Measurements from ENCODE around the gene SLC44A3. TPM values are rescaled to one million over a fixed set of nuclear protein-coding genes. Genes with fewer than 3 reads are reported as not detected.

The SLC44A3 gene
- polyA plus RNA-seq, 3 donors, result not detected

GRCh38 chr1:94873520-94874351 lies 53.6 kb downstream of the SLC44A3 start:
- Mint-ChIP-seq H3K27me3 (ENCODE audit: low read depth in 3 of 3) (peaks cover 6 to 8% (median 7%) of the 10 kb centered on the region in 3 donors), H3K9me3 (peaks cover 0 to 4% (median 2%) of the 10 kb centered on the region in 7 donors), H3K4me3 (no peak overlapping the region), H3K36me3 (no peaks in the 10 kb centered on the region), H3K4me1 (peaks cover 4% of the 10 kb centered on the region), H3K27ac (no peak overlapping the region)
- H4K20me1 ChIP-seq (ENCODE audit: insufficient read depth, low read length), result no peaks in the 10 kb centered on the region
- no peak for TF ChIP-seq CTCF (IDR thresholded peaks at IDR 0.05)
- no peaks in the 10 kb centered on the region for H3K27me3 ChIP-seq (ENCODE audit: control insufficient read depth in 2 of 2, insufficient read depth in 2 of 2, low read length in 2 of 2)
- no peaks in the 10 kb centered on the region for H3K4me1 ChIP-seq (ENCODE audit: control insufficient read depth in 1 of 2, insufficient read depth in 2 of 2, low read length in 2 of 2)
- no peaks in the 10 kb centered on the region for H3K79me2 ChIP-seq (ENCODE audit: insufficient read depth, low read length)
- DNase-seq, result no peak
- H3K9ac ChIP-seq (ENCODE audit: insufficient read depth, low read length, poor library complexity, severe bottlenecking), result no peak overlapping the region
- 100% methylated on average over 1 of the region's 7 CpGs for WGBS (ENCODE audit: insufficient coverage)
- H3K36me3 ChIP-seq (replicated peaks in 1 of 2; ENCODE audit: control insufficient read depth in 1 of 2, insufficient read depth in 2 of 2, low read length in 2 of 2), result no peaks in the 10 kb centered on the region
- H3K27ac ChIP-seq (ENCODE audit: low read depth in 1 of 2, low read length in 2 of 2), result no peak overlapping the region
- no peak overlapping the region for H3K4me3 ChIP-seq (replicated peaks in 1 of 3; ENCODE audit: low read depth in 2 of 3, low read length in 3 of 3)
- H3K9me3 ChIP-seq (replicated peaks in 1 of 2; ENCODE audit: control insufficient read depth in 1 of 2, insufficient read depth in 1 of 2, low read length in 2 of 2), result no peaks in the 10 kb centered on the region
- intact Hi-C loops (cut with micrococcal nuclease), result no loop called here
- no peak overlapping the region for H2AFZ ChIP-seq (ENCODE audit: insufficient read depth, low read depth, low read length, poor library complexity, severe bottlenecking)
- no peak overlapping the region for H3K4me2 ChIP-seq (replicated peaks; ENCODE audit: extremely low read depth, low read length, poor library complexity, severe bottlenecking)

- no peak overlapping the region for H3K4me3 ChIP-seq (replicated peaks in 1 of 3; ENCODE audit: low read depth in 2 of 3, low read length in 3 of 3)
- WGBS (ENCODE audit: insufficient coverage), result 100% methylated on average over 1 of the region's 6 CpGs
- no peak for DNase-seq
- H3K27me3 ChIP-seq (ENCODE audit: control insufficient read depth in 2 of 2, insufficient read depth in 2 of 2, low read length in 2 of 2), result no peaks in the 10 kb centered on the region
- no peaks in the 10 kb centered on the region for H3K36me3 Mint-ChIP-seq
- H3K4me2 ChIP-seq (replicated peaks; ENCODE audit: extremely low read depth, low read length, poor library complexity, severe bottlenecking), result no peak overlapping the region
- H3K27me3 Mint-ChIP-seq (ENCODE audit: low read depth in 3 of 3), result peaks cover 6 to 8% (median 7%) of the 10 kb centered on the region in 3 donors
- peaks cover 4% of the 10 kb centered on the region for H3K4me1 Mint-ChIP-seq
- H3K79me2 ChIP-seq (ENCODE audit: insufficient read depth, low read length), result no peaks in the 10 kb centered on the region
- intact Hi-C loops (cut with micrococcal nuclease), result no loop called here
- H4K20me1 ChIP-seq (ENCODE audit: insufficient read depth, low read length), result no peaks in the 10 kb centered on the region
- no peak overlapping the region for H3K9ac ChIP-seq (ENCODE audit: insufficient read depth, low read length, poor library complexity, severe bottlenecking)
- H3K4me3 Mint-ChIP-seq, result no peak overlapping the region
- H3K4me1 ChIP-seq (ENCODE audit: control insufficient read depth in 1 of 2, insufficient read depth in 2 of 2, low read length in 2 of 2), result no peaks in the 10 kb centered on the region
- no peak overlapping the region for H3K27ac Mint-ChIP-seq
- H3K36me3 ChIP-seq (replicated peaks in 1 of 2; ENCODE audit: control insufficient read depth in 1 of 2, insufficient read depth in 2 of 2, low read length in 2 of 2), result no peaks in the 10 kb centered on the region
- no peak overlapping the region for H3K27ac ChIP-seq (ENCODE audit: low read depth in 1 of 2, low read length in 2 of 2)
- H3K9me3 Mint-ChIP-seq, result peaks cover 0 to 4% (median 2%) of the 10 kb centered on the region in 7 donors
- no peak overlapping the region for H2AFZ ChIP-seq (ENCODE audit: insufficient read depth, low read depth, low read length, poor library complexity, severe bottlenecking)
- TF ChIP-seq CTCF (IDR thresholded peaks at IDR 0.05), result no peak
- no peaks in the 10 kb centered on the region for H3K9me3 ChIP-seq (replicated peaks in 1 of 2; ENCODE audit: control insufficient read depth in 1 of 2, insufficient read depth in 1 of 2, low read length in 2 of 2)
These were observed 54.3 kb downstream of the SLC44A3 start for GRCh38 chr1:94874423-94874822.
